ENCODE measurements around the gene TCF7L1. TPM values are rescaled to one million over a fixed set of nuclear protein-coding genes. Genes with fewer than 3 reads are reported as not detected.

TCF7L1 gene
- total RNA-seq, 4 donors from 2014 or later, result 0.75 to 2.9 (median 1.1) TPM

DNA sequence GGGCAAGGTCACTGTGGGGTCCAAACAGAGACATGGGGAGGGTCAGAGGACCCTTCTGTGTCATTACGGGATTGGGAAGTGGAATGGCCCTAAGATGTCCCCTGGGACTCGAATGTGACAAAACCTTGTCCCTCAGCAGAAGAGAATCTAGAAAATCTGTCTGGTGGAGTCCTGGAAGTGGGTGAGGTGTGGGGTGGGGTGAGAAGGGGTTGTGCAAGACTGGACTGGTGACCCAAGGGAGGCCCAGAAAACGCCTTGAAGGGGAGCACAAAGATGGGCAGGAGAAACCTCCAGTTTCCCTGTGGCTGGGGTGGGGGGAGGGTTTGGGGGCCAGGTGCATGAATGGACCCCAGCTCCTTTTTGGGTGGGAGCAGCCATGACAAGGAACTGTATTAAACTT, 79.6 kb downstream of the TCF7L1 start:
- intact Hi-C loops (cut with DNase I; ENCODE audit: low total_unique reads) (no loop called here), in situ Hi-C loops (cut with MboI; ENCODE audit: low pct_ligation_motif_present in 1 of 4, low pct_unique_long_range_greater_than_20kb in 1 of 4, low sequenced_read_pairs in 3 of 4) (no loop called here)
- TF ChIP-seq POLR2AphosphoS5 (IDR thresholded peaks at IDR 0.05), result no peak
- no peak for TF ChIP-seq EP300 (IDR thresholded peaks at IDR 0.05; ENCODE audit: low read depth)
- TF ChIP-seq POLR2A (IDR thresholded peaks at IDR 0.05), result no peak
- TF ChIP-seq, protein P1, sequence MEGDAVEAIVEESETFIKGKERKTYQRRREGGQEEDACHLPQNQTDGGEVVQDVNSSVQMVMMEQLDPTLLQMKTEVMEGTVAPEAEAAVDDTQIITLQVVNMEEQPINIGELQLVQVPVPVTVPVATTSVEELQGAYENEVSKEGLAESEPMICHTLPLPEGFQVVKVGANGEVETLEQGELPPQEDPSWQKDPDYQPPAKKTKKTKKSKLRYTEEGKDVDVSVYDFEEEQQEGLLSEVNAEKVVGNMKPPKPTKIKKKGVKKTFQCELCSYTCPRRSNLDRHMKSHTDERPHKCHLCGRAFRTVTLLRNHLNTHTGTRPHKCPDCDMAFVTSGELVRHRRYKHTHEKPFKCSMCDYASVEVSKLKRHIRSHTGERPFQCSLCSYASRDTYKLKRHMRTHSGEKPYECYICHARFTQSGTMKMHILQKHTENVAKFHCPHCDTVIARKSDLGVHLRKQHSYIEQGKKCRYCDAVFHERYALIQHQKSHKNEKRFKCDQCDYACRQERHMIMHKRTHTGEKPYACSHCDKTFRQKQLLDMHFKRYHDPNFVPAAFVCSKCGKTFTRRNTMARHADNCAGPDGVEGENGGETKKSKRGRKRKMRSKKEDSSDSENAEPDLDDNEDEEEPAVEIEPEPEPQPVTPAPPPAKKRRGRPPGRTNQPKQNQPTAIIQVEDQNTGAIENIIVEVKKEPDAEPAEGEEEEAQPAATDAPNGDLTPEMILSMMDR (IDR thresholded peaks at IDR 0.05), result no peak
- 65 to 79% methylated on average over 2 to 3 of the region's 3 CpGs for WGBS, 2 donors (ENCODE audit: low coverage in 1 of 2)
- Histone ChIP-seq H3K4me1 (peaks cover 0 to 17% (median 2%) of the 10 kb centered on the region in 4 donors), H3K4me3 (no peak overlapping the region), H3K9me3 (no peaks in the 10 kb centered on the region), H3K27me3 (no peaks in the 10 kb centered on the region), H3K27ac (no peak overlapping the region), H3K36me3 (no peaks in the 10 kb centered on the region)
- DNase-seq, result no peak

DNA sequence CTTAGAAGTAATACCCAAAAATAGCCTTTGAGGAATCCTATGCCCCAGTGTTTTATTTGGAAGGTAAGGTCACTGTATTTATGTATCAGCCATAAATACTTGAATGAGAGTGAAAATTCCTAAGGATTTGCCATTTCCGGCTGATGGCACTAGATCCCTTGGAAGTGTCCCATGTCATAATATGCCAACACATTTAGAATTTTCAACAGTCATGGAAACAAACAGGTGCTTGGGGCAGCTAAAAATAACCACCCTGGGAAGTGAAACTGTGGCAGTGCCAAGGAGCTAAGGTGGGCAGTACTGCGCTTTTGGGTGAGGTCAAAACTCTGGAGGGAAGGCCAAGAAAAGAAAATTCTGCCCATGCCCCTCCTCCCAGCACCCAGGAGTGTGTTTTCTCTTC, 80.2 kb downstream of the TCF7L1 start:
- no peak for TF ChIP-seq EP300 (IDR thresholded peaks at IDR 0.05; ENCODE audit: low read depth)
- TF ChIP-seq, protein P1 (IDR thresholded peaks at IDR 0.05), result no peak
- in situ Hi-C loops (cut with MboI; ENCODE audit: low pct_ligation_motif_present in 1 of 4, low pct_unique_long_range_greater_than_20kb in 1 of 4, low sequenced_read_pairs in 3 of 4) (no loop called here), intact Hi-C loops (cut with DNase I; ENCODE audit: low total_unique reads) (no loop called here)
- no peaks in the 10 kb centered on the region for H3K36me3 ChIP-seq
- no peak overlapping the region for H3K27ac ChIP-seq
- no peaks in the 10 kb centered on the region for H3K9me3 ChIP-seq
- no peak overlapping the region for H3K4me3 ChIP-seq
- H3K4me1 ChIP-seq, result peaks cover 0 to 17% (median 2%) of the 10 kb centered on the region in 4 donors
- no peaks in the 10 kb centered on the region for H3K27me3 ChIP-seq
- WGBS, 2 donors (ENCODE audit: low coverage in 1 of 2), result 69 to 94% methylated on average over 2 of the region's 2 CpGs
- DNase-seq, result no peak

DNA sequence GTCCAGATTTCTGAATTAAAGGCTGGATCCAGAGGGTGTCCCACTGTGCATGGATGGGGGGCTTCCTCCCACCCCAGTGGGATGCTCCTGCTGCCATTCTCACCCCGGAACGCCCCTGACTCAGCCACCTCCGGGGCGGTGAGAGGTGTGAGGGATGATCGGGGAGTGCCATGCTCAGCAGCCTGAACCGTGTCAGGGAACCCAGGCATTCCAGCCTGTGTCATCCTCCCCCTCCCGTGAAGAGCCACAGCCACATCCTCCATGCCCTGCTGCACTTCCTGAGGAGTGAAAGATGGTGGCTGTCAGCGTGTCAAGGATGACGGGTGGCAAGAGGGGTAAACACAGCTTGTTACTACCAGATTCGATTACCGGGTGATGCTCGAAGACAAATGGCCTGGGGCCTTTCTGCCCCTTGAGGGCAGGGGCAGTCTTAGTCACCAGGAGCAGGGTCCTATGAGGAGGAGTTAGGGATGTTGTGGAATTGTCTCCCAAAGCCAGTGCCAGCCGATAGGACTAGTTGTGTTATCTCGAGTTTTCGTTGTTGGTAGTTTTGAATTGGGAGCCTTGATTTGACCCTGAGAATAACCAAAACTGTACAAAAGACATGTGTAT, 80.8 kb downstream of the TCF7L1 start:
- in situ Hi-C loops (cut with MboI; ENCODE audit: low pct_ligation_motif_present in 1 of 4, low pct_unique_long_range_greater_than_20kb in 1 of 4, low sequenced_read_pairs in 3 of 4) (no loop called here), intact Hi-C loops (cut with DNase I; ENCODE audit: low total_unique reads) (no loop called here)
- H3K9me3 ChIP-seq, result no peaks in the 10 kb centered on the region

DNA sequence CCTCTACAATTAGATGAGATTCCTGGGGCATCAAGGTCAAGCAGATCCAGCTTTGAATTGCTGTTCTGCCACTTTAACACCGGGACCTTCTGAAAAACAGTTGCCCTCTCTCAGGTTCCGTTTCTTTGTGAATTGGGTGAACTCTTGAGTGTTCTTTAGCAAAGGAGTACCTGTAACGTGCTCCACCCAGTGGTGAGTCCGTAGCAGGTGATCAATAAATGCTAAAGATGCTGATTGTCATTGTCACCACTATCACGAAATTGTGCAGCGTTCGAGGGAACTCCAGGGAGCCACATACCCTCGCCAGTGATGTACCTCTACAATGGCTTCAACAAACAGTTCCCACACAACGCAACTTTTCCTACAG, 81.9 kb downstream of the TCF7L1 start:
- in situ Hi-C loops (cut with MboI; ENCODE audit: low pct_ligation_motif_present in 1 of 4, low pct_unique_long_range_greater_than_20kb in 1 of 4, low sequenced_read_pairs in 3 of 4), result no loop called here
- no peaks in the 10 kb centered on the region for H3K27me3 ChIP-seq

More for the DNA sequence above, 80.8 kb downstream of the TCF7L1 start:
- 82% methylated on average over 3 to 15 of the region's 15 CpGs for WGBS, 2 donors (ENCODE audit: low coverage in 1 of 2)
- Histone ChIP-seq H3K27me3 (no peaks in the 10 kb centered on the region), H3K27ac (no peak overlapping the region), H3K4me3 (no peak overlapping the region), H3K4me1 (peaks cover 0 to 17% (median 2%) of the 10 kb centered on the region in 4 donors), H3K36me3 (no peaks in the 10 kb centered on the region)
- no peak for DNase-seq
- TF ChIP-seq POLR2A (IDR thresholded peaks at IDR 0.05) (no peak), EP300 (IDR thresholded peaks at IDR 0.05; ENCODE audit: low read depth) (no peak), POLR2AphosphoS5 (IDR thresholded peaks at IDR 0.05) (no peak)
- TF ChIP-seq, protein P1 (IDR thresholded peaks at IDR 0.05), result no peak

More for the DNA sequence above, 81.9 kb downstream of the TCF7L1 start:
- H3K27ac ChIP-seq, result peak overlapping the region in 2 of 4 donors; percentile 35 to 53
- no peaks in the 10 kb centered on the region for H3K9me3 ChIP-seq
- no peaks in the 10 kb centered on the region for H3K36me3 ChIP-seq
- peaks cover 0 to 17% (median 2%) of the 10 kb centered on the region in 4 donors for H3K4me1 ChIP-seq
- no peak for DNase-seq
- H3K4me3 ChIP-seq, result no peak overlapping the region
- WGBS, 2 donors (ENCODE audit: low coverage in 1 of 2), result 46% methylated on average over 9 of the region's 9 CpGs; no CpG with 5 or more reads in 1 of the 2 donors
- intact Hi-C loops (cut with DNase I; ENCODE audit: low total_unique reads), result no loop called here
- no peak for TF ChIP-seq EP300 (IDR thresholded peaks at IDR 0.05; ENCODE audit: low read depth)
- TF ChIP-seq POLR2A (IDR thresholded peaks at IDR 0.05), result no peak
- TF ChIP-seq POLR2AphosphoS5 (IDR thresholded peaks at IDR 0.05), result no peak
- TF ChIP-seq, protein P1 (IDR thresholded peaks at IDR 0.05), result no peak
